Stimulated activated naive CD4-positive, alpha-beta T cell (primary cell): ENCODE data around the gene ATP6V0E2.
"Not testable (repeated sequence)": the region's sequence is repeated elsewhere in the genome, so short reads cannot be mapped to it uniquely, and the experiment has no call there.

Experiments used
- DNase-seq, 6 experiments: peaks; one replicate each; lab custom pipeline; 2025; lab: John Stamatoyannopoulos, UW

The ATP6V0E2 gene

GRCh38 chr7:149873074-149873969 is at the start of gene ATP6V0E2:
Gene ATP6V0E2 (plus strand): TSS chr7:149873969. CDS start chr7:149874066, 97 bp downstream.
- peak; percentile 75 to 91 (median 85) for DNase-seq

GRCh38 chr7:149824301-149824741 is 49.4 kb upstream of the ATP6V0E2 start:
- no peak for DNase-seq

GRCh38 chr7:149824748-149825566 is 48.8 kb upstream of the ATP6V0E2 start:
- no peak for DNase-seq

- no peak for DNase-seq
Observed at GRCh38 chr7:149825567-149826343, 48.0 kb upstream of the ATP6V0E2 start.

- no peak for DNase-seq
Observed at GRCh38 chr7:149826344-149827088, 47.3 kb upstream of the ATP6V0E2 start.

- no peak for DNase-seq
Observed at GRCh38 chr7:149827089-149827981, 46.4 kb upstream of the ATP6V0E2 start.

GRCh38 chr7:149828357-149829309 is 45.1 kb upstream of the ATP6V0E2 start:
- DNase-seq = no peak

GRCh38 chr7:149830527-149830926 is 43.2 kb upstream of the ATP6V0E2 start:
- not testable (repeated sequence) for DNase-seq

GRCh38 chr7:149830997-149831740 is 42.6 kb upstream of the ATP6V0E2 start:
- DNase-seq = no peak

- no peak for DNase-seq
Observed at GRCh38 chr7:149831741-149832219, 42.0 kb upstream of the ATP6V0E2 start.

- DNase-seq = no peak
Observed at GRCh38 chr7:149832332-149833041, 41.3 kb upstream of the ATP6V0E2 start.

- no peak for DNase-seq
Observed at GRCh38 chr7:149833495-149834130, 40.2 kb upstream of the ATP6V0E2 start.

- DNase-seq = no peak
Observed at GRCh38 chr7:149834601-149835000, 39.2 kb upstream of the ATP6V0E2 start.

- DNase-seq = no peak
Observed at GRCh38 chr7:149836434-149836833, 37.3 kb upstream of the ATP6V0E2 start.

- no peak for DNase-seq
Observed at GRCh38 chr7:149837564-149838223, 36.1 kb upstream of the ATP6V0E2 start.

- peak; percentile 90 to 96 (median 94) for DNase-seq
Observed at GRCh38 chr7:149838224-149838991, 35.4 kb upstream of the ATP6V0E2 start, which contains the start of gene ZNF862. Gene ZNF862 (plus strand): TSS chr7:149838375. CDS start chr7:149838612, 237 bp downstream.
